Transverse colon (tissue), 4 donors: ENCODE results near the gene HDAC9. TPM values are rescaled to one million over a fixed set of nuclear protein-coding genes. Genes with fewer than 3 reads are reported as not detected.

Source experiments
- DNase-seq: peaks from one replicate; pipeline ENCODE4 v3.0.0-alpha.2; 2019
- H3K27ac ChIP-seq, 4 donors: fragments of 200-600 bp; sonication (generic); 2 replicates each; pipeline ENCODE4 v1.5.1; 2016 to 2018; ENCODE audit warnings: inconsistent platforms in 4 of 4
- H3K27me3 ChIP-seq: fragments of 200-600 bp; sonication (generic); 2 replicates; pipeline ENCODE4 v1.5.1; 2017; ENCODE audit warnings: inconsistent platforms
- H3K36me3 ChIP-seq, 4 donors: fragments of 200-600 bp; sonication (generic); 2 replicates each; pipeline ENCODE4 v1.5.1; 2017 to 2019; ENCODE audit warnings: inconsistent platforms in 4 of 4
- H3K4me1 ChIP-seq, 4 donors: fragments of 200-600 bp; sonication (generic); 2 replicates each; pipeline ENCODE4 v1.5.1; 2017 to 2020; ENCODE audit warnings: inconsistent platforms in 4 of 4
- H3K4me3 ChIP-seq, 4 donors: fragments of 200-600 bp; sonication (generic); 1 replicate in 1 of 4; 2 replicates in 3 of 4; pipeline versions ENCODE4 v1.5.1 to v1.6.1; 2017 to 2019; ENCODE audit warnings: inconsistent platforms in 4 of 4
- H3K9me3 ChIP-seq, 2 donors: fragments of 200-600 bp; sonication (generic); 2 replicates each; pipeline ENCODE4 v1.5.1; 2017 to 2019; ENCODE audit warnings: inconsistent platforms in 2 of 2
- EP300 ChIP-seq: sonication (generic); formaldehyde crosslinking; IDR thresholded peaks from one replicate; pipeline ENCODE4 v1.6.1; 2017; ENCODE audit warnings: antibody characterized with exemption, low read depth
- POLR2A ChIP-seq: fragments of 450-650 bp; IDR thresholded peaks from one replicate; pipeline ENCODE4 v1.6.1; 2016; ENCODE audit warnings: antibody characterized with exemption, mild to moderate bottlenecking, moderate library complexity
- POLR2AphosphoS5 ChIP-seq, 3 donors: sonication (generic); formaldehyde crosslinking; IDR thresholded peaks; one replicate each; pipeline ENCODE4 v1.6.1; 2016; ENCODE audit warnings: antibody characterized with exemption in 3 of 3
- WGBS, 2 donors: methylation state at CpG; one replicate each; pipeline ENCODE4 v1.1.5; 2018; ENCODE audit warnings: low coverage in 1 of 2; 5-methylcytosine and 5-hydroxymethylcytosine counted together
- in situ Hi-C, 4 donors: fragments of 200-750 bp; cut with MboI; loops; one replicate each; pipeline versions ENCODE4 v1.15.0 to v1.15.1; 2017; ENCODE audit warnings: low sequenced_read_pairs in 3 of 4, low pct_ligation_motif_present in 1 of 4, low pct_unique_long_range_greater_than_20kb in 1 of 4
- intact Hi-C: fragments of 100-400 bp; cut with DNase I; formaldehyde crosslinking; loops from one replicate; pipeline ENCODE4 v1.15.1; 2023; ENCODE audit warnings: low total_unique reads
- total RNA-seq, 4 donors: library from RNA; depleted of rRNA; stranded (reverse); fragments of >200 nt; gene quantifications; one replicate each; pipeline ENCODE4 v1.1.0, GENCODE V29; 2016
- TF ChIP-seq, protein P1 (sequence below), 5 experiments: fragments of 200-600 bp in 3 of 5; fragments of 450-650 bp in 2 of 5; sonication (generic) in 3 of 5; IDR thresholded peaks; 1 replicate in 2 of 5; 2 replicates in 3 of 5; pipeline ENCODE4 v1.5.1; 2016 to 2017; ENCODE audit warnings: antibody characterized with exemption in 5 of 5, inconsistent platforms in 3 of 5, mild to moderate bottlenecking in 2 of 5, moderate library complexity in 1 of 5

Gene HDAC9
- total RNA-seq, 4 donors from 2014 or later, result 6.0 to 47.5 (median 33.7) TPM

DNA sequence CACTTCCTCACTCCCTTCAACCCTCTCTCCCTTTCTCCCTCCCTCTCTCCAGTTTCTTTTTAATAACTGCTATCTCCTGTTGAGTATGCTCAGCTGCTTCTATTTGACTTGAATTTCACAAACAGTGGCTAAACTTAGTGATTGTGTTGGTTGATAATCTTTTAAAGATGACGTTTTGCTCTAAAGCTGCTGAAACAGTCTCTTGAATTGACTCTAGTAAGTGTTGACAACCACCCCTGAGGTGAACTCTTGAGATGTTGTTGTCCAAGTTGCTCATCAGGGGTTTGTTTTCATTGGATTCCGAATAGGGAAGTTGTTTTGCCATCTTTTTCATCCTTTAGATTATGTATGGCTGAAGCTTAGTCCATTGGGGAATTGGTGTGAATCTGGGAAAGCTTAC is 445.7 kb downstream of the HDAC9 start:
- Histone ChIP-seq H3K4me3 (no peak overlapping the region), H3K27me3 (no peaks in the 10 kb centered on the region), H3K27ac (no peak overlapping the region), H3K9me3 (no peaks in the 10 kb centered on the region), H3K36me3 (no peaks in the 10 kb centered on the region), H3K4me1 (no peaks in the 10 kb centered on the region)
- intact Hi-C loops, result no loop called here
- in situ Hi-C loops, result no loop called here
- TF ChIP-seq POLR2A (no peak), EP300 (no peak), POLR2AphosphoS5 (IDR thresholded peaks at IDR 0.05) (no peak)
- TF ChIP-seq, protein P1, sequence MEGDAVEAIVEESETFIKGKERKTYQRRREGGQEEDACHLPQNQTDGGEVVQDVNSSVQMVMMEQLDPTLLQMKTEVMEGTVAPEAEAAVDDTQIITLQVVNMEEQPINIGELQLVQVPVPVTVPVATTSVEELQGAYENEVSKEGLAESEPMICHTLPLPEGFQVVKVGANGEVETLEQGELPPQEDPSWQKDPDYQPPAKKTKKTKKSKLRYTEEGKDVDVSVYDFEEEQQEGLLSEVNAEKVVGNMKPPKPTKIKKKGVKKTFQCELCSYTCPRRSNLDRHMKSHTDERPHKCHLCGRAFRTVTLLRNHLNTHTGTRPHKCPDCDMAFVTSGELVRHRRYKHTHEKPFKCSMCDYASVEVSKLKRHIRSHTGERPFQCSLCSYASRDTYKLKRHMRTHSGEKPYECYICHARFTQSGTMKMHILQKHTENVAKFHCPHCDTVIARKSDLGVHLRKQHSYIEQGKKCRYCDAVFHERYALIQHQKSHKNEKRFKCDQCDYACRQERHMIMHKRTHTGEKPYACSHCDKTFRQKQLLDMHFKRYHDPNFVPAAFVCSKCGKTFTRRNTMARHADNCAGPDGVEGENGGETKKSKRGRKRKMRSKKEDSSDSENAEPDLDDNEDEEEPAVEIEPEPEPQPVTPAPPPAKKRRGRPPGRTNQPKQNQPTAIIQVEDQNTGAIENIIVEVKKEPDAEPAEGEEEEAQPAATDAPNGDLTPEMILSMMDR (IDR thresholded peaks at IDR 0.05), result no peak
- WGBS, 2 donors, result 18 to 31% methylated on average over 2 of the region's 2 CpGs
- no peak for DNase-seq

DNA sequence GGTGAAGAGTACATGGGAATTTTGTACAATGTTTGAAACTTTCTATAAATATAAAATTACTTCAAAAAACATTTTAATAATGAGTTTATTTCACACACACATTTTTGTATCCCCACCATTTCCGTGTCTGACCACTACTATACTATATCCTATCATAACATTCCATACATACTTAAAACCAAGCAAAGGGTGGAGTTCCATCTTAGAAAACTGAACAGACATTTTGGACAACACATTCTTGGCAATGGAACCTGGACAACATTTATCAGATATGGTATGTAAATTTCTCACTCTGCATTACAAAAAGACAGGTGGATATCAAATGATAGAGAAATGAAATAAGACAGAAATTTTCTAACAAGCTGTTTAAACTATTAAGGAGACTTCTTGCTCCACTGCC is 453.0 kb downstream of the HDAC9 start:
- no peak for DNase-seq
- intact Hi-C loops, result no loop called here
- 50 to 59% methylated on average over 1 of the region's 1 CpG for WGBS, 2 donors
- Histone ChIP-seq H3K27ac (no peak overlapping the region), H3K36me3 (no peaks in the 10 kb centered on the region), H3K4me1 (no peaks in the 10 kb centered on the region), H3K9me3 (peaks cover 0 to 5% of the 10 kb centered on the region in 2 donors), H3K4me3 (no peak overlapping the region), H3K27me3 (no peaks in the 10 kb centered on the region)
- in situ Hi-C loops, result no loop called here
- TF ChIP-seq POLR2A (no peak), EP300 (no peak), POLR2AphosphoS5 (IDR thresholded peaks at IDR 0.05) (no peak)
- TF ChIP-seq, protein P1 (IDR thresholded peaks at IDR 0.05), result no peak

DNA sequence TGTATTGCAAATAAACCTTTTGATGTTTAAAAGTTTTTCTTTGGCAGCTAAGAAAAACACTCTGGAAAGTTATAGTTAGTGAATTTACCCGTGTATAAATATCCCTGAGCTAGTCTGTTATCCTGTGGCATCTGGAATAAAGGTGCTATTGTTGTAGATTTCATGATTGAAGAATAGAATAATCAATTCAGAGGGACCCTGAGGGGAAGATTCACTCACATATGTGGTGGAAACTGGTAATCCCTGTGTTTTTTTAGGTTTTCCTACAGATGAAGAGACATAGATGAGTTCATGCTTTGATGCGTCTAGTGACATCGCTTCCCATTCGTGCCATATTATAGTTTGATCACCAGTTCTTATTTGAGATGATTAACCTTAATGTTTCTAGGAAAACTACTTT is 457.3 kb downstream of the HDAC9 start:
- H3K4me3 ChIP-seq, result no peak overlapping the region
- intact Hi-C loops (no loop called here), in situ Hi-C loops (no loop called here)
- TF ChIP-seq, protein P1 (IDR thresholded peaks at IDR 0.05), result no peak
- TF ChIP-seq POLR2AphosphoS5 (IDR thresholded peaks at IDR 0.05) (no peak), EP300 (no peak), POLR2A (no peak)
- no peak for DNase-seq
- H3K27me3 ChIP-seq, result no peaks in the 10 kb centered on the region
- 88% methylated on average over 4 of the region's 4 CpGs for WGBS, 2 donors
- H3K36me3 ChIP-seq, result no peaks in the 10 kb centered on the region
- H3K9me3 ChIP-seq, result peaks cover 0 to 5% of the 10 kb centered on the region in 2 donors
- H3K4me1 ChIP-seq, result no peaks in the 10 kb centered on the region
- H3K27ac ChIP-seq, result no peak overlapping the region

- Histone ChIP-seq H3K27ac (no peak overlapping the region), H3K27me3 (no peaks in the 10 kb centered on the region), H3K9me3 (no peaks in the 10 kb centered on the region), H3K4me3 (no peak overlapping the region), H3K36me3 (no peaks in the 10 kb centered on the region), H3K4me1 (no peaks in the 10 kb centered on the region)
- no peak for DNase-seq
- intact Hi-C loops (no loop called here), in situ Hi-C loops (no loop called here)
- 76% methylated on average over 2 to 4 of the region's 4 CpGs for WGBS, 2 donors
- TF ChIP-seq POLR2AphosphoS5 (IDR thresholded peaks at IDR 0.05) (no peak), EP300 (no peak), POLR2A (no peak)
- TF ChIP-seq, protein P1 (IDR thresholded peaks at IDR 0.05), result no peak
Measured at GRCh38 chr7:18958627-18959026, 463.1 kb downstream of the HDAC9 start.
